ENCODE data around the gene ADM.

DNA sequence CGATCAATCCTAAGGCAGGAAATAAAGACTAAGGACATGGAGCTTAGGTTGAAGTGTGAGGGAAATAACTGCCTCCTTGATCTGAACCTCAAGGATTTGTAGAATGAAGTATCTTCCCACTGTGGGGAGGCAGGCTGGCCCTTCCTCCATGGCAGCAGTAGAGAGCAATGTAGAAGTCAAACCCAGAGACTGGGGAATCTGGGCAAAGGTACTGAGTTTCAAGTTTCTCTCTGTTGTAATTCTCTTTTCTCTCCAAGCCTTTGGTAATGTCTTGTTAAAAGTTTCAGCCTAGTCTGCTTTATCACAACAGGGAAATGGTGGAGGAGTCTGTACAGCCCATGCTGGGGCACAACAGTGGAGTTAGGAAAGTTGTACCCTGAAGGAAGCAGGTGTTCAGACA, 49.5 kb downstream of the ADM start:
- TF ChIP-seq, protein P1, sequence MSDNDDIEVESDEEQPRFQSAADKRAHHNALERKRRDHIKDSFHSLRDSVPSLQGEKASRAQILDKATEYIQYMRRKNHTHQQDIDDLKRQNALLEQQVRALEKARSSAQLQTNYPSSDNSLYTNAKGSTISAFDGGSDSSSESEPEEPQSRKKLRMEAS (IDR thresholded peaks at IDR 0.05; ENCODE audit: low read depth, low read length): no peak
- no peak for TF ChIP-seq POLR2A (IDR thresholded peaks at IDR 0.05; ENCODE audit: extremely low read depth, insufficient read length)
